Jurkat, Clone E6-1 (cell line): ENCODE measurements around the gene CCDC3.
A peak's percentile ranks its signal among the peaks of the same experiment; 100 is the strongest.
"Not testable (repeated sequence)": the region's sequence is repeated elsewhere in the genome, so short reads cannot be mapped to it uniquely, and the experiment has no call there.

Experiments
- DNase-seq: peaks from one replicate; pipeline ENCODE4 v3.0.0-alpha.2; 2011; ENCODE audit warnings: low read depth, low spot score
- H3K4me3 ChIP-seq: 2 replicates; pipeline ENCODE4 v1.5.1; 2011; ENCODE audit warnings: mild to moderate bottlenecking, low read length, control low read depth, moderate library complexity

The CCDC3 gene

DNA sequence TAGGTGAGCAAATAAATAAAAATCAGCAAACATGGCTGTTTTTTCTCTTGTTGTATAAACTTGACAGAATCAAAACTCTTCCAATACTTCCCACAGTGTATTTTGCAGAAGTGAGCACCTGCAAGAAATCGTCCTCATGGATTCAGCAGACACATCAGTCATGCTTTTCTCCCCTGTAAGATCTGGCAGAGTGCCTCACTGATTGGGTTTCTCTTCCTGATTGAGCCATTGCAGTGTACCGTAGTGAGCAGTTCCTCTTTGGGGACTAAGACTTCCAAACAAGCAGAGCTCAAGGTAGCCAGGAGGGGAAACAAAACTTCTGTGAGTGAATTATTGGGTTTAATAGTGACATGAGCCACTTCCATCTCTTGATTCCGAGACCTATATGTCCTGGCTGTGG is 2.2 kb upstream of the CCDC3 start:
- no peak overlapping the region for H3K4me3 ChIP-seq
- DNase-seq: no peak

DNA sequence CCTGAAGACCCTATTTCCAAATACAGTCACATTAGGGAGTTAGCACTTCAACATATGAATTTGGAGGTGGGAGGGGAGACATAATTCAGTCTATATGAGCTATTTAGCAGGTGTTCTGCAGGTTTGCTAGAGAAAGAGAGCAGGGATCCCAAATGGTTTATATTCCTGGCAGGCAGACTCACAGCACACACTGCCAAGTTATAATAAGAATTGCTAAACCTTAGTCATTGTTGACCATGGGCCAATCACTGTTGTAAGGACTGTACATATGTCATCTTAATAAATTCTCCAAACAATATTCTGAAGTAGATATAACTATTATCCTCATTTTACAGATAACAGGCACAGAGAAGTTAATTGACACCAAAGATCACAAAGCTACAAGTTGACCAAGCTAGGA is 1.5 kb upstream of the CCDC3 start:
- H3K4me3 ChIP-seq: no peak overlapping the region
- DNase-seq: no peak

DNA sequence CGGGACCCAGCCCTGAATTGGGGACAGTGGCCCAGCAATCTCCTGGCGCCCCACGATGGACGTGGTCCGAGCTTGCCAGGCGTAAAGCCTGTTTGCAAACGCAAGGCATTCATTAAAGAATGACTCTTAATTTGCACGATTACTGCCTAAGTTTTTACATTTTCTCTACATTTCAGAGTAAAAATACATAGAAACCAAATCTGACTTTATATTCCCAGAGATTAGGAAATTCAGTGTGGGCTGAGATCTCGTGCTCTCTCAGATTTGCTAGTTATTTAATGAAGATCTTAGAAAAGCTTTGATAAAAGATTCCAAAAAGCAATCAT is 337 bp upstream of the CCDC3 start:
- DNase-seq: no peak
- no peak overlapping the region for H3K4me3 ChIP-seq

DNA sequence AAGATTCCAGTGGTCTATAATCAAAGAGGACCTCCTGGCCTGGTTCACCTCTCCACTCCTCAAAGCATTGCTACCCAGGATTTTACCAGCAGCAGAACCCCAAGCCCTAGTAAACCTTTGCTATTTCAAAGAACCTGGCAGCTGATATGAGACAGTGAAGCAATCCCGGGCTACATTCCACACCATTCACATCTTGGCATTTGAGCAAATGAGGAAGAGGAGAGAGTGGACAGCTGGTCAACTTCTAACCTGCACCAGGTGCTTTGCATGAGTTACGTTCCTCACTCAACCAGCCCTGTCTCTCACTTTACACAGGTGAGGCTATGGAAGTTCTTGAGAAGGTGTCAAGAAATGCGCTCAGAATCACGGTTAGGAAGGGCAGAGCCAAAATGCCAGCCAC is 1.1 kb downstream of the CCDC3 start:
- H3K4me3 ChIP-seq: no peak overlapping the region
- DNase-seq: no peak

DNA sequence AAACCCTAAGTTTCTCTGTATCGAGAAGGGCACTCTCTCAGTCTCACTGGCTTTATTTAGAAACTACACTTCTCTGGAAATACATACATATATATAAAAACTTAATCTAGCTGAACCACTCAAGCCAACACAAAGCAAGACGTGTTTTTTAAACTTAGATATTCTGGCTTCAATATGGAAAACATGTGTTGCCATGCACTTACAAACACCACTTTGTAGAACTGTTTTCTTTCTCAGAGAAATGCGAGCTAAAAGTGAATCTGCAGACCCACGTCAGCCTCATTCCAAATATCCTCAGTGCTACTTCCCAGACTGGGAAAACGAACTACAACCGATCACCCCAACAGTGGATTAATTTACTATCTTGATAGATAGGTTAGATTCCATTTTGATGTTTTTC is 1.7 kb downstream of the CCDC3 start:
- no peak overlapping the region for H3K4me3 ChIP-seq
- no peak for DNase-seq

DNA sequence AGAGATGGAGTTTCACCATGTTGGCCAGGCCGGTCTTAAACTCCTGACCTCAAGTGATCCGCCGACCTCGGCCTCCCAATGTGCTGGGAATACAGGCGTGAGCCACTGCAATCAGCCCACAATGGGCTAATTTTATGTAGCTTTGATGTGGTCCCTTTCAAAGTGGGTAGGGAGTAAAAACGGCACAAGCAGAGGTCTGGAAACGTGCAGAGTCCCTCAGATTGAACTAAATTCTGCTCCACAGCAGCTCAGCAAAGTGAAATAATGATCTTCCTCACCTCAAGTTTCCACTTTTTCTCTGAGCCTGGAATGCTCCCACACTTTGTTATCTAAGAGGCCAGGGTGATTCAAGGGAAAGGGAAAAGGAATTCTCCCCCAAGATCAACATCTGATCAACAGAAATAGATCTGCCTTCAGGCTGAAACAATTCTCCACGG is 6.1 kb downstream of the CCDC3 start:
- DNase-seq: no peak
- H3K4me3 ChIP-seq: no peak overlapping the region

DNA sequence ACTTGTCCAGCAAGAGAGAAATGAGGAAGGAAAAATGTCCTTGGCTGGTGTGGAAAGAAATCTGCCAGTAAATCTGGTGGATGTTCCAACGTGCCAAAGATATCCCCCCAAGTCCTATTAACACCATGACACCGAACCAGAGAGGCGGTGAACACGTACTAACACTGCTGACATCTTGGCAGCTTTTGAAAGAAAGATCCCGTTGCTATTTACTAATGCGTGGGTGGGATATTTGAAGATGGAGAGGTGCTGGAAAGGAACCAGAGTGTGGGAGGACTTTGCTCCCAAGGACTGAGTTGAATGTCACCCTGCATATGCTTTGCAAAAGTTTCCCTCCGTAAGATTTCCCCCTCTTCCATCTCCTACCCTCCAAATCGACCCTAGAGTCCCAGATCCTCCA is 7.9 kb downstream of the CCDC3 start:
- DNase-seq: no peak

DNA sequence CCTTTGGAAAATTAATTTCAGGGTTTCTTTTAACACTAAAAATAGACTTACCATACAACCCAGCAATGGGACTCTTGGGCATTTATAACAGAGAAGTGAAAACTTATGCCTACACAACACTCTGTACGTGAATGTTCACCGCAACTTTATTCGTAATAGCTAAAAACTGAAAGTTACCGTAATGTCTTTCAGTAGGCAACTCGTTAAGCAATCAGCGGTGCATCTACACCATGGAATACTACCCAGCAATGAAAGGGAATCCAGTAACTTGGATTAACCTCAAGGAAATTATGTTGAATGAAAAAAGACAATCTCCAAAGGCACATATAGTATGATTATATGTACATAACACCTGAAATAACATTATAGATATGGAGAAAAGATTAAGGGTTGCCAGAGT is 16.2 kb downstream of the CCDC3 start:
- no peak overlapping the region for H3K4me3 ChIP-seq
- DNase-seq: no peak

More for the DNA sequence above, 7.9 kb downstream of the CCDC3 start:
- no peak overlapping the region for H3K4me3 ChIP-seq

DNA sequence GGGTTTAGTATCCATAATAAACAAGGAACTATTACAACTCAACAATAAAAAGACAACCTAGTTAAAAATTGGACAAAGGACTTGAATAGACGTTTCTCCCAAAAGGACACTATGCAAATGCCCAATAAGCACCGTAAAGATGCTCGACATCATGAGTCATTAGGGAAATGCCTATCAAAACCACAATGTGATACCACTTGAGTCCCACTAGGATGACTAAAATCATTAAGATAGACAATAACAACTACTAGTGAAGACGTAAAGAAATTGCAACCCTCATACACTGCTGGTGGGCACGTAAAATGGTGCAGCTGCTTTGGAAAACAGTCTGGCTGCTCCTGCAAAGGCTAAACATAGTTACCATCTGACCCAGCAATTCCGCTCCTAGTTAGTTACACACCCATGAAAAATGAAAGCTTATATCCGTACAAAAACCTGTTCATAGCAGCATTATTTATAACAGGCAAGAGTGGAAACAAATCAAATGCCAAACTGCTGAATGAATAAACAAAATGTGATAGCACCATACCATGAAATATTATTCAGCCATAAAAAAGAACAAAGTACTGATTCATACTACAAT is 17.3 kb downstream of the CCDC3 start:
- no peak for DNase-seq
- no peak overlapping the region for H3K4me3 ChIP-seq

DNA sequence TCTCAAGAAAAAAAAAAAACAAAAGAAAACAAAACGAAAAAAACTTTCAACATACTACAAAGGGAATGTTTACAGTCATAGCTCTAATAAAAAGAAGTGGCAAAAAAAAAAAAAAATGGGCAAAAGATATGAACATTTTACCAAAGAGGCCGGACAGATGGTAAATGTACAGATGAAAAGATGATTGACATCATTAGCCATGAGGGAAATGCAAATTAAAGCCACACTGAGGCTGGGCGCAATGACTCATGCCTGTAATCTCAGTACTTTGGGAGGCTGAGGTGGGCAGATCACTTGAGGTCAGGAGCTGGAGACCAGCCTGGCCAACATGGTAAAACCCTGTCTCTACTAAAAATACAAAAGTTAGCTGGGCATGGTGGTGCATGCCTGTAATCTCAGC is 17.9 kb downstream of the CCDC3 start:
- DNase-seq, H3K4me3 ChIP-seq: not testable (repeated sequence)

DNA sequence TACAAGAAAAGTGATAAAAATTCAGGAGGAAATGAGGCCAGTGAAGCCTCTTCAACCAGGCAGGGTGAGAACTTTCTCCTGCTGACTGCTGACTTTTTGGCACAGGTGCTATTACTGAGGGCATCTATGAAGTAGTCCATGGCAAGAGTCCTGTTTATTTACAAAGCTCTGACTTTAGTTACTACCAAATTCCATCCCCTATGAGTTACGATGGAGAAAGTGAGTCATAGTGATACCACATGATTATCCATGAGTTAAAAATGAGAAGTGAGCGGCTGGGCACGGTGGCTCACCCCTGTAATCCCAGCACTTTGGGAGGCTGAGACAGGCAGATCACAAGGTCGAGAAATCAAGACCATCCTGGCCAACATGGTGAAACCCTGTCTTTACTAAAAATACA is 19.9 kb downstream of the CCDC3 start:
- no peak overlapping the region for H3K4me3 ChIP-seq
- no peak for DNase-seq

DNA sequence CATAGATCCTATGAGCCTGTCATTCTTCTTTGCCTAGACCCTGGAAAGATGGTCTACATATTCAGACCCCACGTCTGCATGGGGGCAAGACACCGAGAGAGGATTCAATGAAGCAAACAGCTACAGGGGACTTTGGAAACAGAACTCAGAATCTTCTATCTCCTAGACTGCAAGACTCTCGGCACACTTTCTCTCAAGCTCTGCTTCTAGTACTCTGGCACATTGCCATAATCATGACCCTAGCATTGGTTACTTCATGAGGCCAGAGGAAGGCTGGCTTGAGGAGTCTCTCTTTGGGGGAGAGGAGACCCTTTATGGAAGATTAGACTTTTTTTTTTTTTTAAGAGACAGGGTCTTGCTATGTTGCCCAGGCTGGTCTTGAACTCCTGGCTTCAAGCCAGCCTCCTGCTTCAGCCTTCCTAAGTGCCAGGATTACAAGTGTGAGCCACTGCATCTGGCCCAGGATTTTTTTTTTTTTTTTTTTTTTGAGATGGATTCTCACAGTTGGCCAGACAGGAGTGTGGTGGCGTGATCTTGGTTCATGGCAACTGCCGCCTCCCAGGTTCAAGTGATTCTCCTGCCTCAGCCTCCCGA is 20.7 kb downstream of the CCDC3 start:
- H3K4me3 ChIP-seq: no peak overlapping the region
- DNase-seq: no peak

DNA sequence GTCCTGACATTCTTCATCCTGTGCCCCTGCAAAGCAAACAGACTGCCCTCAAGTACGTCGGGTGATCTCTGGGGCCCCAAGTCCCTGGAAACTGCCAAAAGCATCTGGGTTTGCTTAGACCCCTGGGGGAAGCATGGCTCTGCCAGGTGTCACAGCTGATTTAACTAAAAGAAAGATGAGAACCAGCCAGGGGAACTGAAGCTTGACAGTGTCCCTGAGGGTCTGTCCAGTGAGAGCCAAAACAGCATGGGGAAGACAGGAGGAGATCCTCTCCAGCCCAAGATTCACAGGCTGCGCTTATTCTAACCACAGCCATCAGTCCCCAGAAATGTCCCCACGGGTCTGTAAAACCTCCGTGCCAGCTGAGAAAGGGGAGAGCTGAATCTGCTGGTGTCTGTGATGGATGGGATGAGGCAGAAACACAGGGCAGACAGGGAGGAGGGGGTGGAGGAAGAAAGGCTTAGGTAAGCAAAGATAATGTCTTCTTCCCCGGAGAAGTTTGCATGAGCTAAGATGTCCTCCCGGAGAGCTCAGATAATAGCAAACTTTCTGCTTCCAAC is 21.3 kb downstream of the CCDC3 start:
- DNase-seq: no peak
- H3K4me3 ChIP-seq: no peak overlapping the region

DNA sequence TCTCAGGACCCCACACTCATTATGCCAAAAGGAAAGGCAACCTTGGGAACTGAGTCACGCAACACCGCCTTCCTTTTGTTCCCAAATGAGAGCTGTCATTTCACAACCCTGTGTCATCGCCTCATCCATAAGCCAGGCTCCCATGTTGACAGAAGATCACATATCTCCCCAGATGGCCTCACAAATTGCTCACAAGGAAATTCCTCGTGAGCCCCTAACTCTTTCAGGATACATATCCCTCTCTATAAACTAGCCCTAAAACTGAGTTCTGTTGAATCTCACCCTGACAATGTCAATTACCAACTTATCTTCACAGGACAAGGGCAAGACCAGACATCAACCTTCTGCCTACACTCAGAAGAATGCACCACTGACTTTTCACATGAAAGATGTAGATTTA is 22.6 kb downstream of the CCDC3 start:
- DNase-seq: no peak
- no peak overlapping the region for H3K4me3 ChIP-seq

DNA sequence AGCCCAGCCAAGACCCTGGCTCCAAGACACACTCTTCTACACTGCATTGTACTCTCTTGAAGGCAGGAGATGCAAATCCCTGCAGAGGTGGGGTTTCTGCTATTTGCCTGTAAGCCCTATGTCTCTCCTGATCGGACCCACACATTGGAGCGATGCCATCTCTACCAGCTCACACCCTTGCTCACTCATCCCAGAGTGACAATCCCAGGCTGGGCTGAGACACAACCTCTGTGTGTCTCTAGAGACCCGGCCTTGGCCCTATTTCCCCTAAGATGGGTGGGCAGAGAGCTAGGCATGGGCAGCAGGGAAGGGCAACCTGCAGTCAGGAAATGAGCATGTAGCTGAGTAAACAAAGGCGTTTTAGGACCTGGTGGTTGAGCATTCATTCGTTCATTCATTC is 25.6 kb downstream of the CCDC3 start:
- no peak overlapping the region for H3K4me3 ChIP-seq
- DNase-seq: no peak

DNA sequence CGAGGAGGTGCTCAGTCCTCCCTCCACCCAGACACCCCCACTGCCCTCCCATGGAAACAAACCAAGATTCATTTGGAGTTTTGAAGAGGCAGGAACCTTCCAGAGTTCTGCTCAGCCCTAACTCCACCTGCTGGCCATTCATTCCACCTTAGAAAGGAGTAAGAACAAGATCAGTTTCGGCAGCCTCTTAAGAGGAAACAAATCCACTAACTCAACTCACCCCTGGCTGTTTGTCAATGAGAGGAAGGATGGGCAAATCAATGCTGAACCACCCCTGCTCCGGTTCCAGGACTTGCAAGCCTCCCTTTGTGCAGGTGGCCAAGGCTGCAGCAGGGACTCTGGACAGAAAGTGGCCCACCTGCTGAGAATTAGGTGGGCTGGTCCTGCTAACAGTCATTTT is 26.2 kb downstream of the CCDC3 start:
- H3K4me3 ChIP-seq: no peak overlapping the region
- DNase-seq: peak; percentile 9

DNA sequence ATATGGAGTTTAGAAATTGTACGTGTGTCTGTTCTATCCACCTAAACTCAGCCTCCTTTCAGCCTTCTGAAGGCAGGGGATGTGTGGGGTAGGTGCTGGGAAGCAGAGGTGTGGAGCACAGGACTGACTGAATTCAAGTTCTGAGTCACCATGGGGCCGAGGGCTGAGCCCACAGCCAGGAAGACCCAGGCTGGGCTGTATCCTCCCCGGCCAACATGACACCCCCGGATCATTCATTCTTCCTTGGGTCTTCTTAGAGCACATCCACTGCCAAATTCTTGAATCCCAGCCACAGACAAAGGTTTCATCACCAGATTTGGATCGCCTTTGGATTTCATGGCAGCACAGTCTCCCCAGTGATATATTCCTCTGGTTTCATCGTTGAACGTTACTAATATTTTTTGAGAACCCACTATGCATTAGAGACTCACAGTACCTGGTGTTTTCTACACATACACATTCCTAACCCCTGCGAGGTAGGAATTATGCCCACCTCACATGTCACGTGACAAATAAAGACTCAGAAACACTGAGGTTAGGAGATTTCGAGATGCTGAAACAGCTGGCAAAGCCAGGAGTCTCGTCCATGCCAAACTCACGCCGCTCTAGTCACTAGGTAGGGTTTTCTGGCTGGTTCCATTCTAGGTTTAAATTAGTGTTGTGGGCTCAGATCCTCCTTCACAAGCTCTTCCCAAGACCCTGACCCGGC is 26.9 kb downstream of the CCDC3 start:
- H3K4me3 ChIP-seq: no peak overlapping the region
- DNase-seq: no peak

DNA sequence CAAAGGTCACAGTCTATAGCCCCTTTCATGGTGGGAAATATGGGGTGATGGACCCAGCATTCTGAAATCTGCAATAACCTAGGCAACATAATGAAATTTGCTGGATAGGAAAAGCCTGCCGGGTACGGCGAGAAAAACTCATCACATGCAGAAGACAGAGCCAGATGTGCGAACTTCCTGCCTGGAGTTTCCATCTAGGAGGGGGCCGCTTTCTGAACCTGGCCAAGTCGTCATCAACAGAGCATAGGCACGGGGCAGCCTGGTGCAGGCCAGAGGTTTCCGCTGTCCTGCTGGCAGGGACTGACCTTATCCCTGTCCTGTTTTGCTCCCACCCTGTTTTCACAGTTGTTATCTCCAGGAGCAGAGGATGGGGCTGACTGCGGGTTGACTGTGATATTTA is 27.4 kb downstream of the CCDC3 start:
- no peak overlapping the region for H3K4me3 ChIP-seq
- DNase-seq: no peak

DNA sequence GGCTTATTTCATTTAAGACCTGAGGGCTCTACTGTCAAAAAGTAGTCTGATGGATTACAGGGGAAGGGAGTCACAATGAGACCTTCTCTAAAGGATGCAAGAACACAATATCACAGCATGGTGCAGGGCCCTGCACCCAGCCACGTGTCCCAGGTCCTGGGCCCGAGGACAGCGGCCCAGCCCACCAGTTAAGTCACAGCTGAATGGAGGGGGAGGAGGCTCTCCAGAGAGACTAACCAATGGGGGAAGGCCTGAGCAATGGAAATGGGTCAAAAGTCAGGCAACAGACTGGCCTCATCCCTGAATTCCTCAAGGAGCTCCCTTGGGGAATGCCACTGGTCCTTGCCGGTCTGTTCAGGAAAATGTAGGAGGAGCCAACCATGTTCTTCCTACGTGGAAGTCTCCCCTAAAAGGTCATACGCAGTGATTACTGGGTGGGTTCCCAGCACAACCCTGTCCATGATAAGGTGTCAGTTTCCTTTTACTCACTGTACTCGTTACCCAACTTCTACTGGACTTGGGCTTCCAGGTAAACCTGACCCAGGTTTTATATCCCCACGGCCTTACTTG is 28.3 kb downstream of the CCDC3 start:
- H3K4me3 ChIP-seq: no peak overlapping the region
- DNase-seq: no peak

DNA sequence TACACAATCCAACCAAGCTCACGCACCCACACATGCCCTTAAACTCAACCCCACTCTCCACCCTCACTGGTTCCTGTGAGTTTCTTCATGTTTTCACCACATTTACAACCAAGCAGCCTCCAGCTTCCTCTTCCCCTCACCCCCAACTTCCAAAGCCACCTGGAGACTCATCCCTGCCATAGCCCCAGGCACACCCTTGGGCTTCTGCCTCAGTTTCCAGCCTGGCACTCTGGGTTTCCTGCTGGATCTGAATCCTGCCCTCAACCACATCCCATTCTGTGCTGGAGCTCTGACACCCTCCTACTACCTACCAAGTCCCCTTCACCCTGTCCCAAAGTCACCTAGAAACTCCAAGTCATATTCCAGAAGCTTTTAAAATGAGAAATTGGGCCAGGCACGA is 29.4 kb downstream of the CCDC3 start:
- no peak overlapping the region for H3K4me3 ChIP-seq
- no peak for DNase-seq
